ENCODE data around the gene G3BP2. TPM values are rescaled to one million over a fixed set of nuclear protein-coding genes. Genes with fewer than 3 reads are reported as not detected.
"Not testable (repeated sequence)": the region's sequence is repeated elsewhere in the genome, so short reads cannot be mapped to it uniquely, and the experiment has no call there.

Gene G3BP2
- total RNA-seq = 10 to 100 TPM; 76.7 to 87.3 TPM
- long read RNA-seq, donor 1, full-length matches to known transcripts = 18 of 31 reads
- long read RNA-seq, donor 1, partial matches to known transcripts = 3 of 31 reads
- long read RNA-seq, donor 1, other reads (novel, unspliced or antisense) = 10 of 31 reads
- long read RNA-seq, donor 2, full-length matches to known transcripts = 27 of 37 reads
- long read RNA-seq, donor 2, partial matches to known transcripts = 4 of 37 reads
- long read RNA-seq, donor 2, other reads (novel, unspliced or antisense) = 6 of 37 reads

DNA sequence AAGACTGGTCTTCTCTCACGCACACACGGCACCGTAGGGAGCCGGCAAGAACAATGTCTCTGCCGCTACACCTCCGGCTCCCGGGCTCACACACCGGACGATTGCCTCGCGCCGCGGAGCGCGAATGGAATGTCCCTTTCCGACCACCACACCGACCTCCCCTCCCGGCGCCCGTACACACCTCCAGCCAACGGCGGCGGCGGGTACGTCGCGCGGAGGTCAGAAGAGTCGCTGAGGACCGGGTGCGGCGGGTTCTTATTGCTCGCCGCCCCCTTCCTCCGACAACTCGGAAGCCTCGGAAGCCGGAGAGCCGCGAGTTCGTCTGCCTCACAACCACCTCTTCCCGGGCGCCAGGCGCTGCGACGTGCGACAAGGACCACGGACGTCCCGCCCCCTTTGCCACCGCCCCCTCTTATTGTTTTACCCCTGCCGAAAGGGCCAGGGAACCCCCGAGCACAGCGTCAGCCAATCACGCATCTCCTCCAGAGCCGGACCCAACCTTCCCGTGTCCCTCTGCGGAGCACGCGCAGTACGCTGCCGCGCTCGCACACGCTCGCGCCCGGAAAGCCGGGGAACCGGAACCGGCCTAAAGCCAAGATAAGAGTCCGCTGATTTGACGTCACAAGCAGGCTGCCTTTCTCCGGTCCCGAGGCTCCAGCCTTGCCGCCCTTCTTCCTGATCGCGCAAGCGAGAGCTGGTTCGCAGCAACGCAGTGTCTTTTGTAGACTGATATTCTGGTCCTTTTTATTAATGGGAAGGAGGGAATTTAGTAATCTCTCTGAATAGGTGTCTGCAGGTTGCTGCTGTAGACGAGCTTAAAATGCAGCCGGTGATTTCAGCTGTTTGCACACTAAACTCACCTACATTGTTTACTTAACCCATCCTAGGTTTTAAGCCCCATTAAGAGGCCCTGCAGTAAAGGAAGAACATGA is at the start of gene G3BP2:
G3BP2 (minus strand) TSS at position 385 of the 932 bp plus-strand sequence. CDS start 11,386 bp downstream, outside the sequence.
- intact Hi-C loops (cut with DNase I) = loop anchor here in 1 of 2 donors (10.0 kb wide), 1 partner anchor 52 kb away; the partner anchor contains the start of gene USO1

DNA sequence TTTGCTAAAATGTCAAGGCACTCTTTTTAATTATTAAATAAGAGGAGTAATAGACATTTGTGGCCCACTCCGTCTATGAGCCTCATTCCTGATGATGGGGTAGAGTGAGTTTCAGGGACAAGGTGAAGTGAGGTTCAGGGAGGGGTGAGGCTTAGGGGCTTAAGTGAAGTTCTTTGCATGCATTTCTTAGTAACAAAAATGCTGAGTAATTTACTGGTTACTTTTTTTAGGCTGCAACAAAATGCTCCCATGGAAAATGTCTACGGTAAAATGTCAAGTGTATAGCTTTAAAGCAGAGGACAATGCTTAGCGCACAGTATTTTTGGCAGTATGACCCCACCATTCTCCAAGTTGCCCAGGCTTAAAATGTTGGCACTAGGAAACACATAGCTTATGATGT is 49.2 kb upstream of the G3BP2 start:
- DNase-seq (ENCODE audit: low spot score) = no peak
- intact Hi-C loops (cut with DNase I) = loop anchor here in 1 of 2 donors (10.0 kb wide), 1 partner anchor 48 kb away; the partner anchor contains the start of gene G3BP2

More for the DNA sequence above, at the start of gene G3BP2:
- peak; percentile 100 for DNase-seq (ENCODE audit: low spot score)

DNA sequence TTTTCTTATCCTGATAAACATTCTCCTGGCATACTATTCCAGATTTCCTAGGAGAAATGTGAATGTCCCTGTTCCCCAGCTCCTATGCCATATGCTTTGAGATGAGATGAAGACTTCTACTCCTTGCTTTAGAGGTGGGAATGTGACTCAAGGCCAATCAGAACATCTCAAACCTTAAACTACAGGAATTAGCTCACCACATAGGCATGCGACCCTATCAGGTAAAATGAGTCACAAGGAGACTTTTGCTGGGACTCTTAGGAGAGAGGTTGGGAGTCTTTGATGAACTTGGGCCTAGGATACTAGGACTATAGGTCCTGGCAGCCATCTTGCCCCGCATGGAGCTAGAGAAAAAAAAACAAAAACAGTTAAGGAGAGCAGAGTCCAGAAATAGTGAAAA is 45.3 kb upstream of the G3BP2 start:
- intact Hi-C loops (cut with DNase I) = no loop called here
- no peak for DNase-seq (ENCODE audit: low spot score)

DNA sequence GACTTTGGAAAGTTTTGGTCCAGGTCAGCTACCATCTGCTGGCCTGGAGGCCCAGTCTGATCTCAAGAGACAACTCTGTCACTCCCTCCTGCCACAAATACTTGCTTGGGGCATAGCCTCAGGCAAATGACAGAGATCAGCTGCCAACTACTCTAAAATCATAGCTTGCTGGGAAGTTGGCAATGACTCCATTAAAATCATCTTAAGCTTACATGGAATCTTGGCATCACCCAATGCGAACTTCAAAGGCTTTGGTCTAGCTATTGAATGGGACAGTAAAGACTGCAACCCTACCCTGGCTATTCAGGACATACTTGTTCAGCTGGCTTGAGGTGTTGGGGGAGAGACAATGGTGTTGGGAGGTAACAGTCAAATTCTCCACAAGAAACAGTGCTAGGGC is 44.2 kb upstream of the G3BP2 start:
- intact Hi-C loops (cut with DNase I) = no loop called here
- DNase-seq (ENCODE audit: low spot score) = no peak

DNA sequence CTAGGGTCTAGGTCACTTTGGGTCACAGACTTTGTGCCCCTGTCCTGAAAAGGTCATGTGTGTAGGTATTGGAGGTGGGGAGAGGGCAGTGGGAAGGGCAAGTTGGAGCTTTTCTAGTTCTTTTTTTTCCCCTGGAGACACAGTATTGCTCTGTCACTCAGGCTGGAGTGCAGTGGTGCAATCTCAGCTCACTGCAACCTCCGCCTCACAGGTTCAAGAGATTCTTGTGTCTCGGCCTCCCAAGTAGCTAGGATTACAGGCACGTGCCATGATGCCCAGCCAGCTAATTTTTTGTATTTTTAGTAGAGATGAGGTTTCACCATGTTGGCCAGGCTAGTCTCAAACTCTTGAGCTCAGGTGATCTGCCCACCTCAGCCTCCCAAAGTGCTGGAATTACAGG is 42.8 kb upstream of the G3BP2 start:
- DNase-seq (ENCODE audit: low spot score); intact Hi-C loops (cut with DNase I): not testable (repeated sequence)

DNA sequence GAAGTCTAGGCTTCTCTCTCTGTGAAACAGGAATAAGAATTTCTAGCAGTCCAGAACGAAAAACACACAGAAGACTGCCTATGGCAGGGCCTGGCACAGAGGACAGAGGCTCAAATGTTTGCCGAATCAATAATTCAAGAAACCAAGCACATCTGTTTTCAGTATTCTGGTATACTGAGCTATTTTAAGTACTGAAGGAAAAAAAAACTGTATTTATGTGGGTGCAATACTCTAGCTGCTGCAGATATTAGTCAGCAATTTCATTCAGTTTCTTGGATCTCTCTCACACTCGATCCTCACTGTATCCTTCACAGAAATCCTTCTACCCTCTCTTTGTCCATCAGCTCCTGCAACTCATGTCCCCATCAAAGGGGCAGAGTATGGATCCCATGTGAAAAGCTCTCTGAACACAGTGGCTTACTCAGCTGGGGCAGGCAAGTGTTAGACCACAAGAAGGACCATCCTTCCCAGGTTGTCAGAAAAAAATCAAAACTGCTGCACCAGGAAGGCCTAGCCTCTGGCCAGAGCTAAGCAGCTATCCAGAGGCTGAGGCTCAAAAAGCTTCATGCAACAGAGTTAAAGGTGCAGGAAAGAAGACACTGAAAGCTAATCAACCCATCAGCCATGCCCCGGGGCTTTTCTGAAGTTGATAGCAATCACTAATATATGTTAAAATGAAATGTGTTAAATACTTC is 42.0 kb upstream of the G3BP2 start:
- DNase-seq (ENCODE audit: low spot score) = no peak
- intact Hi-C loops (cut with DNase I) = no loop called here

DNA sequence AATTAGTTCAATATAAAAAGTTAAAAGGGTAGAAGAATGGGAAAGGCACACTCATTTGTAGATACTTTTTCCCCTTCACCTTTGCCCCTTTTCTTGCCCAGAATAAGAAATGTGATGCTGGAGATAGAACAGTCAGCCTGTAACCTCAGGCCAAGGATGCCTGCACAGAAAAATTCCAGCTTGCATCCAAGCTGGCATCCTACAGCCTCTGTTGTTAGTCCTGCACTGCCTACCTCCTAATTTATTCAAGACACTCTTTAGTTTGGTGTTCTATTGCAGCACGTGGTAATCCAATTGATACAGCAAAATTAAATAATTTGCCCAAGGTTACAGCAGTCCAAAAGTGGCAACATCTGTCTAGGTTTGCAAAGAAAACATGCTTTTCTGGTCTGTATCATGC is 41.5 kb upstream of the G3BP2 start:
- intact Hi-C loops (cut with DNase I) = no loop called here
- DNase-seq (ENCODE audit: low spot score) = no peak

DNA sequence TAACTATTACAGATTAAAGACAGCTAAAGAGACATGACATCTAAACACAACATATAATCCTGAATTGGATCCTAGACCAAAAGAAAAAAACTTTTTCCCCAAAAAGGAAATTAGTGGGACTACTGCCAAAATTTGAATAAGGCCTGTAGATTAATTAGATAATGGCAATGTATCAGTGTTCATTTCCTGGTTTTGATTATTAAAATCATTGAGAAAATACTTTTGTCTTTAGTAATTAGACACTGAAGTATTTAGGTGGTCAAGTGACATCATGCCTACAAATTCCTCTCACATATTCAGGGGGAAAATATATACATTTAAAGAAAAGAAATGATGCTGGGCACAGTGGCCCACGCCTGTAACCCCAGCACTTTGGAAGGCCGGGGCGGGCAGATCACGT is 40.8 kb upstream of the G3BP2 start:
- intact Hi-C loops (cut with DNase I) = no loop called here
- no peak for DNase-seq (ENCODE audit: low spot score)

DNA sequence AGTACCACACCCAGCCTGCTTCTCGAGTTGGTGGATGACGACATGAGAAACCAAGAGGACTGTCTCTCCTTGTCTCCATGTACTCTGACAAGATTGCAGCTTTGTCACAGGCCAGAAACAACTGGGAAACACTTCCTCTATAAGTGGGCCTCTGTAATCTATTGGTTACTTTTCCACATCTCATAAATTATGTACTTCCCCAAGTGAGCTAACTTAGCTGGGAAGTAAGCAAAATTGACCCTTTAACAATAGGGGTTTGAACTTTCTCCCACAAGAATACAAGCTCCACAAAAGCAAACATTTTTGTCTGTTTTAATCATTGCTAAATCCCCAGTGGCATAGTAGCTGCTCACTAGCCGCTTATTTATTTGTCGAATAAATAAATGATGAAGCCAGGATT is 37.0 kb upstream of the G3BP2 start:
- intact Hi-C loops (cut with DNase I) = no loop called here
- no peak for DNase-seq (ENCODE audit: low spot score)

DNA sequence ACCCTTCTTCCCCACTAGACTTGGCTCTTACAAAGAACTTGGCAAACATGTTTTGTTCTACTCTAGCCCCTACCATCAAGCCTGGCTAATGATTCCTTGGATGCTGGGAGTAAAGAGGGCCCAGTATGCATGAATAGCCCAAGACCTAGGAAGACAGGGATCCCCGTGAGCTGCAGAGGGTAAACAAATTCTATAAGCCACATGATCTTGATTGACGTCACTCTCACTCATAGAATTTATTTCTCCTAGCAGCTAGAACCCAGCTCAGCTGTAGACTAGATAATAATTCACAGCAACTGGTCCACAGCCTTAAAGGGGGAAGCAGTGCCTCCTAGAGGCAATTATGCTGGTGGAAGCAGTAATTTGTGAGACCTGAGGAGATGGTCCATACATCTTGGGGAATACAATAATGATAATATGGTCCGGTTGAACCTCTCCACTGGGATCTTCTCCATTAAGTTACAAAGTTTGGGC is 35.0 kb upstream of the G3BP2 start:
- intact Hi-C loops (cut with DNase I) = no loop called here
- DNase-seq (ENCODE audit: low spot score) = no peak

DNA sequence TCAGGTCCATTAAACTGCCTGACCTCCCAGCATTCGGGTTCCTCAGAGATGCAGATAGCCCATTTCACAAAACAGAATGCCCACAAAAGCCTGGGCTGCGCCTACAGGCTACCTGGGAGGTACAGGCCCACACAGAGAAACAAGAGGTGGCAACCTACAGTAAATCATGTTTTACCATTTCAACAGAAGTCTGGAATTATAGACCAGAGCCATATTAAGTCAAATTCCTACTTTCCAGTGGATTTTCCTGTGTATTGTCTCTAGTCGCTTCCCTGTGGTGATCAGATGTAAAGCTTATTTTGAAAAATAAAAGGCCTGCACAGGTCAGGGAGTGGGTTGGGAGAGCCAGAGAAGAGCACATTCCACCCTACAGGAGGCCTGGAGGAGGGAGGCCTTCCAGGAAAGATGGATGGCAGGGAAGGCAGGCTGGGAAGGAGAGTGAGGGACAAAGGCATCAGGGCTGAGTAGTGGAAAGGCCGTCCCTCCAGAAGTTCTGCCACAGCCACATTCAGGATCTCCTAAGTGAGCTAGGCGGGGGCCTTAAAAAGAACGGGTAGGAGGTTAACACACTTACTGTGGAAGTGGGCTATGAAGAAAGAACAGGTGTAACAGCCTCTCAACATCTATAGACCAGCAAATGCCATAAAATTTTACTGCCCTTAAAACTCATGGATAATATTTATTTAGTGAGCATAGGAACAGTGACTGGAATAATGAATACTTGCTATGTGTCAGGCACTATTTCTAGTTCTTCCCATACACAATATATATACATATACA is 32.2 kb upstream of the G3BP2 start:
- intact Hi-C loops (cut with DNase I) = no loop called here
- DNase-seq (ENCODE audit: low spot score) = no peak

DNA sequence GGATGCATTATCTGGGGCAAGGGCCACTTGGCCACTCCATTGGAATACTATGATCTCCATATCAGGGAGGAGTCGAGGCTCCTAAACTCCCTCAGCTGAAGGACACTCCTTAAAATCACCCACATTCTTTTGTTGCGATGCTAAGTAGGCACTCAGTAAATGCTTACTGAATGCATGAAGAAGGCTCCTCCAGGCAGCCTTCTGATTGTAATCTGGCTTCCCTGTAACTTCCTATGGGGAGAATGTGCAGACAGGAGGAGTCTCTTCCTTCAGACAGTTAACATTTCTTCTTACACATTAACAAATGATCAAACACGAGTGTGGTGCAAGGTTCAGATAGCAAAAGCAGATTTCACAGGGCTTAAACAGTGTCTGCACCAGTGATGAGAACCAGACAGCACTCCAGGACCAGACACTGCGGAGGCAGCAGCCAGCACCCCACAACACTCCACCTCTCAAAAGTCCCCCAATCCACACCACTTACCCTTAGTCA is 29.8 kb upstream of the G3BP2 start:
- intact Hi-C loops (cut with DNase I) = no loop called here
- DNase-seq (ENCODE audit: low spot score) = no peak

DNA sequence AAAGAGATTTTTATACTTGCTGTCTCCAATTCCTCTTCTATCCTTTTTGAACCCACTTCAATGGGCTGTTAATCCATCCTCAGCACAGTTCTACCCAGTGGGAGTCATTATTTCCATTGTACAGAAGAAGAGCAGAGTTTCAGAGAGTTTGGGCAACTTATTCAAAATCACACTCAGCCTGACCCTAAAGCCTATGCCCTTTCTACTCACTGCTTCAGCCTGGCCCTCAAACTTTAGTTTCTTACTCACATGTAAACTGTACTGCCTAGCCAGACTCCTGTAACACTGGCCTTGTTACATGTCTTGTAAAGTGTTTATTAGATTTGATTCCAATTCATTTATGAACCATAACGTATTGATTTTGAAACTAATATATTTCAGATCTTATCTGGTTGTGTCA is 26.1 kb upstream of the G3BP2 start:
- intact Hi-C loops (cut with DNase I) = no loop called here
- no peak for DNase-seq (ENCODE audit: low spot score)

DNA sequence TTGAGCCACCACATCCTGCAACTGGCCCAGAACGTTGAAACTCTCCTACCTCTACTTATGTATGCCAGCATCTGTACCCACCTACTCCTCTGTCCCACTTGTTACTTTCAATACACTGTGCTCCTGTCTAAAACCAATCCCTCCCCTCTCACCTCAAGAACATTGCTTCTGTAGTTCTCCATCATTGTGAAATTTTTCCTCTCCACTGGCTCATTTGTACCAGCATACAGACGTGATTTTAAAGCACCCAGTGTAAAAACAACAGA is 25.7 kb upstream of the G3BP2 start:
- no peak for DNase-seq (ENCODE audit: low spot score)
- intact Hi-C loops (cut with DNase I) = no loop called here

DNA sequence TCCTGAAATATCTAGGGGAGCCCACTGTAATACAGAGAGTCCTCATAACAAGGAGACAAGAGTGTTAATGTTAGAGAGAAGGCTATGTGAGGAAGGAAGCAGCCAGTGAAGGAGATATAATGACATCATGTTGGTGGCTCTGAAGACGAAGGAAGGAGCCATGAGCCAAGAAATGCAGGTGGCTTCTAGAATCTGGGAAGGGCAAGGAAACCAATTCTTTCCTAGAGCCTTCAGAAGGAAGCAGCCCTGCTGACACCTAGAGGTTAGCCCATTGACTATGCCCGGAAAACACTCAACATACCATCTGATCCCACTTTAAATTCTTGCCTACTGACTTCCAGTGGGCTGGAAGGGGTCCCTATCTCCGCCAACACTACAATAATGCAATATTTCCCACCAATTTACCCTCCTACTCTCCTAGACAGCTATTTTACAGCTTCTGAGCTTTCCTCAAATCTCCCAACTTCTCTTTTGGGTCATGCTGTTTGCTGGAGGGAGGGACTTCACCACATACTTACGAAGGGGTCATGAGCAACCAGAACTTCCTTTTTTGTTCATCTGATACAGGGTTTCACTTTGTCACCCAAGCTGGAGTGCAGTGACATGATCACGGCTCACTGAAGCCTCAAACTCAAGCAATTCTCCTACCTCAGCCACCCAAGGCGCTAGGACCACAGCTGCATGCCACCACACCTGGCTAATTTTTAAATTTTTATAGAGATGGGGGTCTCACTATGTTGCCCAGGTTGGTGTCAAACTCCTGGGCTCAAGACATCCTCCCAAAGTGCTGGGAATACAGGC is 25.2 kb upstream of the G3BP2 start:
- DNase-seq (ENCODE audit: low spot score) = no peak
- intact Hi-C loops (cut with DNase I) = no loop called here

DNA sequence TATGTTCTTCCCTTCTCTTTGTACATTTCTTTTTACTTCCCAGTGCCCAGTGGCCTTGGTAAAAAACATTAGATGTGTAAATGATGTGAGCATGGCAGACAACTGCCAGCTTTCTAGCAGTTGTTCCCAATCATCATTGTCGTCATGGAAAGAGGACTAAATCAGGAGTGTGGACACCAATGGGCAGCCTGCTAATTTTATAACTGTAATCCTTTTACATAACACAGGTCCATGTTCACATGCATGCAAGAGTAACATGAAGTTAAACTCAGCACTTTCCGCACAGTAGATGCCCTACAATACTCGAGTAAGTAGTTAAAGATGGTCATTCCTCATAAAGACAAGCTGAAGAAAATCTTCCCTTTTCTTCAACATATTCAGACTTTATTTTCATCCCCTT is 23.4 kb upstream of the G3BP2 start:
- DNase-seq (ENCODE audit: low spot score) = no peak
- intact Hi-C loops (cut with DNase I) = no loop called here

DNA sequence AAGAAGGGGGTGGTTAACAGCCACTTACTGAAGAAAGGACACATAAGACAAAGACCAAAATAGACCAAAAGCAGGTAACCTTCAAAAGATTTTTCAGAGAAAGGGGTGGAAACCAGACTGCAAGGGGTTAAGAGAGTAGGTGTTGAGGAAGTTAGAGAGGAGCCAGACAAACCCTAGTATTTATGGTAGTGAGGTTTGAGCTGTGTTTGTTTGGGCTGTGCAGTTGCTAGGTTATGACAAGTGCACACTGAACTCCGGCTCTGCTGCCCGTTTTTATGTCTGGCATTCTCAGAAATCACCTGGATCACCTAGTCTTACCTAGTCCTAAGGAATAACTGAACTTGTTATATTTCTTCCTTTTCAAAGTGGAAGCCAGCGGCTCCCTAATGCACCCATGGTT is 22.9 kb upstream of the G3BP2 start:
- intact Hi-C loops (cut with DNase I) = no loop called here
- DNase-seq (ENCODE audit: low spot score) = no peak

DNA sequence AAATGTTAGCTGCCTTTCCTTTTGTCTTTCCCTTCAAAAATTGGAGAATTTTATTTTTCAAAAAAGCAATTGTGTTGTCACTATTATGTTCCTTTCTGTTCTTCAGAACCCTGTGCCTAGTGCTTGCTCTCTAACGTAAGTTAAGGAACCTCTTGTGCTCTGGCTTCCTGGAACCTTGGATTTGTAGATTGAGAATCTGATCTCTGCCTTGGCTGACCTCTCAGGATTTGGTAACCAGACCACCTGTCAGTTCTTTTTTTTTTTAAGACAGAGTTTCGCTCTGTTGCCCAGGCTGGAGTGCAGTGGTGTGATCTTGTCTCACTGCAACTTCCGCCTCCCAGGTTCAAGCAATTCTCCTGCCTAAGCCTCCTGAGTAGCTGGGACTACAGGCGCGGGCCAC is 18.9 kb upstream of the G3BP2 start:
- intact Hi-C loops (cut with DNase I); DNase-seq (ENCODE audit: low spot score): not testable (repeated sequence)
